WTC11 (cell line): ENCODE data around the gene PRR5. TPM values are rescaled to one million over a fixed set of nuclear protein-coding genes. Genes with fewer than 3 reads are reported as not detected.
A peak's percentile ranks its signal among the peaks of the same experiment; 100 is the strongest.
"Not testable (repeated sequence)": the region's sequence is repeated elsewhere in the genome, so short reads cannot be mapped to it uniquely, and the experiment has no call there.

Source experiments
- ATAC-seq: fragments of 200-7000 bp; cut with Tn5 transposase; 2 replicates; pipeline ENCODE4 v1.10.0; 2021; ENCODE audit warnings: mild to moderate bottlenecking, moderate library complexity
- CTCF ChIA-PET: fragments of 300-600 bp; sonication (Branson Sonifier 250); formaldehyde crosslinking; loops from one replicate; lab custom pipeline; 2021; ENCODE audit warnings: antibody characterized with exemption; lab: Charles Lee
- POLR2A ChIA-PET: fragments of 350-600 bp; sonication (Branson Sonifier 250); formaldehyde crosslinking; loops from one replicate; lab custom pipeline; 2021; ENCODE audit warnings: antibody characterized with exemption; lab: Charles Lee
- DNase-seq: peaks from one replicate; pipeline ENCODE4 v3.0.0; 2021; ENCODE audit warnings: low spot score
- H3K27ac Mint-ChIP-seq: 2 replicates; pipeline ENCODE4 v1.8.0; 2021; ENCODE audit warnings: mixed read lengths
- H3K27me3 Mint-ChIP-seq: 2 replicates; pipeline ENCODE4 v1.8.0; 2021; ENCODE audit warnings: low read depth, mild to moderate bottlenecking, moderate library complexity, mixed read lengths
- H3K36me3 Mint-ChIP-seq: 2 replicates; pipeline ENCODE4 v1.8.0; 2021; ENCODE audit warnings: mixed read lengths
- H3K4me1 Mint-ChIP-seq: 2 replicates; pipeline ENCODE4 v1.8.0; 2022; ENCODE audit warnings: mixed read lengths
- H3K4me3 Mint-ChIP-seq: 2 replicates; pipeline ENCODE4 v1.8.0; 2021; ENCODE audit warnings: mild to moderate bottlenecking, moderate library complexity, mixed read lengths
- H3K9me3 Mint-ChIP-seq: 2 replicates; pipeline ENCODE4 v1.8.0; 2021; ENCODE audit warnings: mixed read lengths
- AR ChIP-seq: fragments of 250-450 bp; sonication (Bioruptor Pico); IDR thresholded peaks from 2 replicates; pipeline ENCODE4 v1.9.0; 2021; ENCODE audit warnings: mild to moderate bottlenecking
- CBFB ChIP-seq: sonication (generic); formaldehyde crosslinking; IDR thresholded peaks from 2 replicates; pipeline ENCODE4 v1.8.1; 2022; ENCODE audit warnings: mild to moderate bottlenecking, low read depth, missing genetic modification reagents
- CREM ChIP-seq: sonication (generic); formaldehyde crosslinking; IDR thresholded peaks from 2 replicates; pipeline ENCODE4 v1.8.1; 2022; ENCODE audit warnings: mild to moderate bottlenecking, missing genetic modification reagents, moderate library complexity
- E2F4 ChIP-seq: sonication (generic); formaldehyde crosslinking; IDR thresholded peaks from 2 replicates; pipeline ENCODE4 v1.8.1; 2022; ENCODE audit warnings: low read depth, mild to moderate bottlenecking, moderate library complexity, missing genetic modification reagents, borderline replicate concordance
- ERG ChIP-seq: fragments of 250-450 bp; sonication (Bioruptor Pico); IDR thresholded peaks from 2 replicates; pipeline ENCODE4 v1.8.0; 2021; ENCODE audit warnings: mild to moderate bottlenecking
- FOXK1 ChIP-seq: sonication (generic); formaldehyde crosslinking; IDR thresholded peaks from 2 replicates; pipeline ENCODE4 v1.8.0; 2022; ENCODE audit warnings: mild to moderate bottlenecking, moderate library complexity, missing genetic modification reagents
- GABPB1 ChIP-seq: sonication (generic); formaldehyde crosslinking; IDR thresholded peaks from 2 replicates; pipeline ENCODE4 v1.8.1; 2023; ENCODE audit warnings: mild to moderate bottlenecking, missing genetic modification reagents
- GRHL2 ChIP-seq: fragments of 250-450 bp; sonication (Bioruptor Pico); IDR thresholded peaks from 2 replicates; pipeline ENCODE4 v1.8.0; 2022; ENCODE audit warnings: mild to moderate bottlenecking, moderate library complexity; ENCODE audit not compliant: insufficient replicate concordance, severe bottlenecking
- HMGXB4 ChIP-seq: sonication (generic); formaldehyde crosslinking; IDR thresholded peaks from 2 replicates; pipeline ENCODE4 v1.8.1; 2023; ENCODE audit warnings: mild to moderate bottlenecking, moderate library complexity, missing genetic modification reagents
- IRF2 ChIP-seq: sonication (generic); formaldehyde crosslinking; IDR thresholded peaks from 2 replicates; pipeline ENCODE4 v1.8.0; 2022; ENCODE audit warnings: low read depth, missing genetic modification reagents, borderline replicate concordance
- OVOL2 ChIP-seq: fragments of 250-450 bp; sonication (Bioruptor Pico); IDR thresholded peaks from 2 replicates; pipeline ENCODE4 v1.9.0; 2021; ENCODE audit warnings: mild to moderate bottlenecking, borderline replicate concordance
- PRDM15 ChIP-seq: sonication (generic); formaldehyde crosslinking; IDR thresholded peaks from 2 replicates; pipeline ENCODE4 v1.8.0; 2022; ENCODE audit warnings: missing genetic modification reagents
- TCF7 ChIP-seq: sonication (generic); formaldehyde crosslinking; IDR thresholded peaks from 2 replicates; pipeline ENCODE4 v1.8.0; 2022; ENCODE audit warnings: mild to moderate bottlenecking, low read depth, missing genetic modification reagents, moderate library complexity
- ZBTB21 ChIP-seq: sonication (generic); formaldehyde crosslinking; IDR thresholded peaks from 2 replicates; pipeline ENCODE4 v1.8.1; 2023; ENCODE audit warnings: mild to moderate bottlenecking, missing genetic modification reagents, borderline replicate concordance
- ZMAT4 ChIP-seq: fragments of 250-450 bp; sonication (Bioruptor Pico); IDR thresholded peaks from 2 replicates; pipeline ENCODE4 v1.9.0; 2021; ENCODE audit warnings: mild to moderate bottlenecking
- ZNF121 ChIP-seq: sonication (generic); formaldehyde crosslinking; IDR thresholded peaks from 2 replicates; pipeline ENCODE4 v1.8.0; 2023; ENCODE audit warnings: missing genetic modification reagents
- ZNF396 ChIP-seq: fragments of 250-450 bp; sonication (Bioruptor Pico); IDR thresholded peaks from 2 replicates; pipeline ENCODE4 v1.8.0; 2021; ENCODE audit warnings: mild to moderate bottlenecking, moderate library complexity, borderline replicate concordance
- ZNF671 ChIP-seq: fragments of 250-450 bp; sonication (Bioruptor Pico); IDR thresholded peaks from 2 replicates; pipeline ENCODE4 v1.8.0; 2021; ENCODE audit warnings: mild to moderate bottlenecking
- total RNA-seq: library from RNA; stranded (reverse); gene quantifications from 3 replicates; pipeline ENCODE4 v1.2.3, GENCODE V29; 2021

Gene PRR5
- total RNA-seq, 1 experiment from 2014 or later, result 15.6 TPM

- no peak overlapping the region for H3K27ac Mint-ChIP-seq
- H3K27me3 Mint-ChIP-seq, result peaks cover 13% of the 10 kb centered on the region
- DNase-seq (no peak), ATAC-seq (no peak)
- TF ChIP-seq IRF2 (CRISPR knock-in tag) (no peak), ZBTB21 (CRISPR knock-in tag) (no peak), TCF7 (CRISPR knock-in tag) (no peak), ERG (CRISPR knock-in tag) (no peak), E2F4 (no peak)
- H3K4me3 Mint-ChIP-seq, result no peak overlapping the region
- ChIA-PET POLR2A (no interaction called here), CTCF (interaction anchor here (6.1 kb wide), 1 partner anchor 12 kb away, joined by 57 read pairs; no protein-coding TSS in a partner anchor)
- peaks cover 3% of the 10 kb centered on the region; the same call in 1 of the 2 replicates for H3K4me1 Mint-ChIP-seq
- no peaks in the 10 kb centered on the region for H3K9me3 Mint-ChIP-seq
- no peaks in the 10 kb centered on the region for H3K36me3 Mint-ChIP-seq
Observed at GRCh38 chr22:44673406-44673805, 28.6 kb upstream of the PRR5 start.

- POLR2A ChIA-PET, result interaction anchor here (0.7 kb wide), 1 partner anchor 698 kb away, joined by 7 read pairs; no protein-coding TSS in a partner anchor
- H3K4me3 Mint-ChIP-seq, ATAC-seq, H3K4me1 Mint-ChIP-seq, H3K36me3 Mint-ChIP-seq, H3K27ac Mint-ChIP-seq, H3K27me3 Mint-ChIP-seq, DNase-seq, H3K9me3 Mint-ChIP-seq: not testable (repeated sequence)
- TF ChIP-seq ZNF121 (CRISPR knock-in tag), result peak; percentile 60; the same call in 1 of the 2 replicates
- CTCF ChIA-PET, result interaction anchor here (1.4 to 1.7 kb wide), 2 partner anchors 10 to 232 kb away, joined by 3 to 26 read pairs; no protein-coding TSS in a partner anchor
Observed at GRCh38 chr22:44676066-44676440, 26.0 kb upstream of the PRR5 start.

- DNase-seq (no peak), ATAC-seq (peak; percentile 63)
- Mint-ChIP-seq H3K4me3 (no peak overlapping the region), H3K4me1 (peaks cover 3% of the 10 kb centered on the region; the same call in 1 of the 2 replicates), H3K27me3 (no peaks in the 10 kb centered on the region), H3K9me3 (no peaks in the 10 kb centered on the region), H3K27ac (no peak overlapping the region), H3K36me3 (no peaks in the 10 kb centered on the region)
- POLR2A ChIA-PET, result interaction anchor here (0.7 kb wide), 1 partner anchor 699 kb away, joined by 7 read pairs; no protein-coding TSS in a partner anchor
- CTCF ChIA-PET, result interaction anchor here (0.6 to 1.7 kb wide), 3 partner anchors 9 to 232 kb away, joined by 3 to 26 read pairs (median 6); no protein-coding TSS in a partner anchor
- no peak for TF ChIP-seq OVOL2 (CRISPR knock-in tag)
- no peak for TF ChIP-seq CREM (CRISPR knock-in tag)
- TF ChIP-seq CBFB (CRISPR knock-in tag), result no peak
- no peak for TF ChIP-seq FOXK1 (CRISPR knock-in tag)
- no peak for TF ChIP-seq ZNF396 (CRISPR knock-in tag)
- no peak for TF ChIP-seq PRDM15 (CRISPR knock-in tag)
- no peak for TF ChIP-seq AR (CRISPR knock-in tag)
- no peak for TF ChIP-seq GABPB1
- TF ChIP-seq GRHL2 (CRISPR knock-in tag), result no peak
- TF ChIP-seq HMGXB4 (CRISPR knock-in tag), result no peak
- TF ChIP-seq ZMAT4 (CRISPR knock-in tag), result no peak
- no peak for TF ChIP-seq ZNF671 (CRISPR knock-in tag)
Observed at GRCh38 chr22:44676441-44677352, 25.3 kb upstream of the PRR5 start.
